GM18499 (cell line): ENCODE results near the gene SLCO1B3.

Experiments used
- ATAC-seq: cut with Tn5 transposase; IDR thresholded peaks from one replicate; pipeline ENCODE4 v1.9.1; 2021; ENCODE audit warnings: moderate number of reproducible peaks; ENCODE audit not compliant: insufficient read depth, unreplicated experiment

Gene SLCO1B3

GRCh38 chr12:20883288-20883687 is 72.8 kb downstream of the SLCO1B3 start:
- ATAC-seq, result no peak

GRCh38 chr12:20885116-20885515 is 74.6 kb downstream of the SLCO1B3 start:
- no peak for ATAC-seq

GRCh38 chr12:20885552-20885951 is 75.0 kb downstream of the SLCO1B3 start:
- no peak for ATAC-seq

- no peak for ATAC-seq
These were observed 106.8 kb downstream of the SLCO1B3 start for GRCh38 chr12:20917269-20917668.

GRCh38 chr12:20917819-20918218 is 107.3 kb downstream of the SLCO1B3 start:
- no peak for ATAC-seq

- no peak for ATAC-seq
These were observed 121.4 kb downstream of the SLCO1B3 start for GRCh38 chr12:20931894-20932293.

- no peak for ATAC-seq
These were observed 136.2 kb downstream of the SLCO1B3 start for GRCh38 chr12:20946732-20947131.

- ATAC-seq, result peak; percentile 74
These were observed 139.7 kb downstream of the SLCO1B3 start for GRCh38 chr12:20950248-20950647.

GRCh38 chr12:20963303-20963702 is 152.8 kb downstream of the SLCO1B3 start:
- ATAC-seq, result no peak

- no peak for ATAC-seq
These were observed 153.3 kb downstream of the SLCO1B3 start for GRCh38 chr12:20963762-20964161.
